GM12892 (cell line): ENCODE results near the gene MYH13.

Experiments used
- DNase-seq: peaks from one replicate; pipeline ENCODE4 v3.0.0; 2011; ENCODE audit not compliant: insufficient read length
- FAIRE-seq: peaks from 2 replicates; lab custom pipeline; 2011; peaks lifted over from hg19 to GRCh38; lab: Jason Lieb, UNC
- POLR2A ChIP-seq: IDR thresholded peaks from 2 replicates; pipeline ENCODE4 v1.6.1; 2011; ENCODE audit warnings: low read depth, low read length, control low read depth
- POLR2AphosphoS5 ChIP-seq: IDR thresholded peaks from 2 replicates; pipeline ENCODE4 v1.6.1; 2011; ENCODE audit warnings: low read depth, low read length, control low read depth
- TAF1 ChIP-seq: IDR thresholded peaks from 2 replicates; pipeline ENCODE4 v1.6.1; 2011; ENCODE audit warnings: low read depth, mild to moderate bottlenecking, control low read depth, low read length, borderline replicate concordance

MYH13 gene

GRCh38 chr17:10339051-10339450 lies 33.8 kb downstream of the MYH13 start:
- TF ChIP-seq POLR2AphosphoS5 = no peak
- TF ChIP-seq POLR2A = no peak
- TF ChIP-seq TAF1 = no peak
- DNase-seq (no peak), FAIRE-seq (no peak)

GRCh38 chr17:10337976-10338375 lies 34.8 kb downstream of the MYH13 start:
- no peak for DNase-seq
- FAIRE-seq = no peak
- TF ChIP-seq POLR2AphosphoS5 = no peak
- TF ChIP-seq TAF1 = no peak
- TF ChIP-seq POLR2A = no peak

GRCh38 chr17:10337136-10337535 lies 35.7 kb downstream of the MYH13 start:
- no peak for TF ChIP-seq POLR2AphosphoS5
- TF ChIP-seq POLR2A = no peak
- DNase-seq = no peak
- FAIRE-seq = no peak

- FAIRE-seq (no peak), DNase-seq (no peak)
- TF ChIP-seq POLR2A (no peak), POLR2AphosphoS5 (no peak), TAF1 (no peak)
Measured at GRCh38 chr17:10336393-10336792, 36.4 kb downstream of the MYH13 start.

- FAIRE-seq (no peak), DNase-seq (no peak)
- TF ChIP-seq POLR2A (no peak), TAF1 (no peak), POLR2AphosphoS5 (no peak)
Measured at GRCh38 chr17:10332515-10332914, 40.3 kb downstream of the MYH13 start.

GRCh38 chr17:10328971-10329923 lies 43.6 kb downstream of the MYH13 start:
- DNase-seq (no peak), FAIRE-seq (no peak)
- TF ChIP-seq TAF1 = no peak
- no peak for TF ChIP-seq POLR2AphosphoS5
- TF ChIP-seq POLR2A = no peak

DNA sequence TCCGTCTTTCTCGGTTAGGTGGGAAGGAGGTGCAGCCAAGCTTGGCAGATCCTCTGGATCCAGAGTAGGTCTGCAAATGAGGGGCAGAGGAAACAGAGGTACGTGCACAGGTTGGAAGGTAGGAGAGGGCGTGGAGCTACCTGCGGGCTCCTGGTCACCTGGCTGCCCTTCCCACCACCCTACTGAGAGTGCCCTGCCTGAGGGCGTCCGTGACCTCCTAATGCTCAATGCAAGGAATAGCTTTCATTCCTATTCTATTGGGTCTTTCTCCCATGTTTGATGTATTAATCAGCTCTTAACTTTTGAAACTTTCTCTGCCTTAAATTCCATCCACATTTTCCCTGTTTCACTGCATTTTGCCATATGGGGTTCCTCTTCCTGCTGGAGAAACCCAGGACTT lies 44.6 kb downstream of the MYH13 start:
- TF ChIP-seq POLR2A = no peak
- TF ChIP-seq TAF1 = no peak
- no peak for TF ChIP-seq POLR2AphosphoS5
- FAIRE-seq = no peak
- DNase-seq = no peak

- peak; percentile 74 for FAIRE-seq
- no peak for TF ChIP-seq TAF1
- no peak for TF ChIP-seq POLR2AphosphoS5
- TF ChIP-seq POLR2A = no peak
- DNase-seq = peak; percentile 63
Measured at GRCh38 chr17:10327640-10328039, 45.2 kb downstream of the MYH13 start.

DNA sequence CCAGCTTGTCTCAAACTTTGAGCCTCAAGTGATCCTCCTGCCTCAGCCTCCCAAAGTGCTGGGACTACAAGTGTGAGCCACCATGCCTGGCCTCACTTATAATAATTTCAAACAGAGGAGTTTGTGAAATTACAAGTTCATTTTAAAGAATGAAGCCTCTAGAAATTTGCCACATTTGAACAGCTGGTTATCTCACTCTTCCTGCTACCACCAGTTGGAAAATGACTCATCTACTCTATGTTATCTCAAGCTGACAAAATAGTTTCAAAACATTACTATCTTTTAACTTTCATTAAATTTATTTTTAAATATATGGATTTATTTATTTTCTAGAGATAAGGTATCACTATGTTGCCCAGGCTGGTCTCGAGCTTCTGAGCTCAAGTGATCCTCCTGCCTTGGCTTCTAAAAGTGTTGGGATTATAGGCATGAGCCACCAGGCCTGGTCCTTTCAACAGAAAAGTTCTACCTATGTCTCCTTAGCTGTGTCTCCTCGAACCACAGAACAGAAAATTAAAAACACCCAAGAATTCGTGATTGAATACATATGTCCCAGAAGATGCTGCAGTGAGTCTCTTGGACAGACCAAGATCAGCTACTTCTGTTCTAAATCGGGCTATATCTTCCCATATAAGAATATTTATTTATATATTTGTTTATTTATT lies 47.6 kb downstream of the MYH13 start:
- FAIRE-seq (no peak), DNase-seq (no peak)

DNA sequence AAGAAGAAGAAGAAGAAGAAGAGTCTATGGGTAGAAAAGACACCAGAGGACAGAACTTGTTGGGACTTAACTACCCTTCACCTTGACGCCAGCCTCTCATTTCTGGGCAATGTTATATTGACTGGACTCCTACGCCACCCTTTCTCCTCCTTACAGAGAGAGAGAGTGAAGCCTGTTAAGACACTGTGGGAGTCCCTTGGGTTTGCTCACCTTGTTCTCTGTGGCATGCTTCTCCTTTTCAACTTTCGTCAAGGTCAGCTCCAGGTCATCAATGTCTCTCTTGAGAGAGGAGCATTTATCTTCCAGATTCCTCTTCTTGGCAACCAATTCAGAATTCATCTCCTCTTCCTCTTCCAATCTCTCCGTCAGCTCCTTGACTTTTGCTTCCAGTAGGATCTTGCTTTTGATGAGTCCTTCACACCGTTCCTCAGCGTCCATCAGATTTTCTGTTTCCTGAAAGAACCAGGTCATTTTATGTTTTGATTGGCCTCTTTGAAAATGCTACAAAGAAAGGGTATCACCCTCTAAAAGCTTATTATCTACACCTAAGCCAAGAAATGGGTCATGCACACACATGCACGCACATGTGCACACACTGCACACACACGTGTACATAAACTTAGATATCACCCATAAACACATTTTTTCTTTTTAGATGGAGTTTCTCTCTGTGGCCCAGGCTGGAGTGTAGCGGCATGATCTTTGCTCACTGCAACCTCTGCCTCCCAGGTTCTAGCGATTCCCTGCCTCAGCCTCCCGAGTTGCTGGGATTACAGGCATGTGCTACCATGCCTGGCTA lies 48.8 kb downstream of the MYH13 start:
- FAIRE-seq (no peak), DNase-seq (no peak)
- TF ChIP-seq TAF1 (no peak), POLR2AphosphoS5 (no peak), POLR2A (no peak)

More for the DNA sequence above, 47.6 kb downstream of the MYH13 start:
- no peak for TF ChIP-seq POLR2AphosphoS5
- TF ChIP-seq TAF1 = no peak
- TF ChIP-seq POLR2A = no peak

GRCh38 chr17:10318535-10318934 lies 54.3 kb downstream of the MYH13 start:
- no peak for FAIRE-seq
- DNase-seq = no peak
- no peak for TF ChIP-seq POLR2A
- no peak for TF ChIP-seq POLR2AphosphoS5
- no peak for TF ChIP-seq TAF1

GRCh38 chr17:10317543-10317834 lies 55.3 kb downstream of the MYH13 start:
- TF ChIP-seq POLR2AphosphoS5 = no peak
- no peak for TF ChIP-seq TAF1
- TF ChIP-seq POLR2A = no peak
- DNase-seq (no peak), FAIRE-seq (no peak)
